SK-N-SH (cell line): ENCODE measurements around the gene KRTAP5-4.

Experiments used
- FOXJ3 ChIP-seq: sonication (generic); formaldehyde crosslinking; IDR thresholded peaks from 2 replicates; pipeline ENCODE4 v1.5.1; 2020; ENCODE audit warnings: mild to moderate bottlenecking, missing genetic modification reagents
- FOXM1 ChIP-seq: IDR thresholded peaks from 2 replicates; pipeline ENCODE4 v1.4.0; 2012; ENCODE audit warnings: low read depth, mild to moderate bottlenecking
- MXI1 ChIP-seq: IDR thresholded peaks from 2 replicates; pipeline ENCODE4 v1.6.1; 2012; ENCODE audit warnings: mild to moderate bottlenecking, low read depth, low read length, improper control_type of control experiment
- NFIC ChIP-seq: IDR thresholded peaks from 2 replicates; pipeline ENCODE4 v1.4.0; 2012; ENCODE audit warnings: borderline replicate concordance
- POLR2AphosphoS5 ChIP-seq: IDR thresholded peaks from 2 replicates; pipeline ENCODE4 v1.6.1; 2012; ENCODE audit warnings: low read depth, low read length
- RAD21 ChIP-seq: IDR thresholded peaks from 2 replicates; pipeline ENCODE4 v1.6.1; 2012; ENCODE audit warnings: mild to moderate bottlenecking, low read length
- SIN3A ChIP-seq: IDR thresholded peaks from 2 replicates; pipeline ENCODE4 v1.6.1; 2012; ENCODE audit warnings: low read depth, mild to moderate bottlenecking, low read length, moderate library complexity, borderline replicate concordance
- SMC3 ChIP-seq: IDR thresholded peaks from 2 replicates; pipeline ENCODE4 v1.6.1; 2012; ENCODE audit warnings: low read depth, low read length, improper control_type of control experiment
- TAF1 ChIP-seq: IDR thresholded peaks from 2 replicates; pipeline ENCODE4 v1.6.1; 2012; ENCODE audit warnings: low read depth, mild to moderate bottlenecking, low read length, moderate library complexity, borderline replicate concordance
- YY1 ChIP-seq: IDR thresholded peaks from 2 replicates; pipeline ENCODE4 v1.4.0; 2012; ENCODE audit warnings: low read depth, mild to moderate bottlenecking
- TF ChIP-seq, protein P1 (sequence below): fragments of 150-350 bp; IDR thresholded peaks from 2 replicates; pipeline ENCODE4 v1.6.1; 2017; ENCODE audit warnings: antibody characterized with exemption, low read length, low read depth, borderline replicate concordance
- TF ChIP-seq, protein P2 (sequence below): fragments of 200-600 bp; sonication (generic); IDR thresholded peaks from 2 replicates; pipeline ENCODE4 v1.6.1; 2017; ENCODE audit warnings: antibody characterized with exemption, mild to moderate bottlenecking, moderate library complexity
- TF ChIP-seq, protein P3 (sequence below): fragments of 150-350 bp; IDR thresholded peaks from 2 replicates; pipeline ENCODE4 v1.6.1; 2016; ENCODE audit warnings: mild to moderate bottlenecking, low read depth, low read length

DNA sequence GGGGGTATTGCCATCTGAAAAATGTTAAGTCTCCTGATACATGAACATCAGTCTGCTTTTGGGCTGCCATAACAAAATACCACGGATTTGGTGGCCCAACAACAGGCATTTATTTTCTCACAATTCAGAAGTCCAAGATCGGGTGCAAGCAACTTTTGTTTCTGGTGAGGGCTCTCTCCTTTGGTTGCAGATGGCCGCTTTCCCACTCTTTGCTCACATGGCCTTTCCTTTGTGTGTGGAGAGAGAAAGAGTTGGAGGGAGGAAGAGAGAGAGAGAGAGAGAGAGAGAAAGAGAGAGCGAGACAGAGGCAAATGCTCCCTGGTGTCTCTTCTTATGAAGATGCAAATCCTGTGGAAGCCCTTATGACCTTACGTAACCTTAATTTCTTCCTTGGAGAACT, 21.3 kb downstream of the KRTAP5-4 start:
- TF ChIP-seq FOXM1 (no peak), POLR2AphosphoS5 (no peak), YY1 (no peak), MXI1 (no peak), NFIC (no peak), RAD21 (no peak), SIN3A (no peak), TAF1 (no peak), SMC3 (no peak), FOXJ3 (CRISPR knock-in tag) (no peak)
- TF ChIP-seq, protein P1, sequence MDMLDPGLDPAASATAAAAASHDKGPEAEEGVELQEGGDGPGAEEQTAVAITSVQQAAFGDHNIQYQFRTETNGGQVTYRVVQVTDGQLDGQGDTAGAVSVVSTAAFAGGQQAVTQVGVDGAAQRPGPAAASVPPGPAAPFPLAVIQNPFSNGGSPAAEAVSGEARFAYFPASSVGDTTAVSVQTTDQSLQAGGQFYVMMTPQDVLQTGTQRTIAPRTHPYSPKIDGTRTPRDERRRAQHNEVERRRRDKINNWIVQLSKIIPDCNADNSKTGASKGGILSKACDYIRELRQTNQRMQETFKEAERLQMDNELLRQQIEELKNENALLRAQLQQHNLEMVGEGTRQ, result no peak
- TF ChIP-seq, protein P2, sequence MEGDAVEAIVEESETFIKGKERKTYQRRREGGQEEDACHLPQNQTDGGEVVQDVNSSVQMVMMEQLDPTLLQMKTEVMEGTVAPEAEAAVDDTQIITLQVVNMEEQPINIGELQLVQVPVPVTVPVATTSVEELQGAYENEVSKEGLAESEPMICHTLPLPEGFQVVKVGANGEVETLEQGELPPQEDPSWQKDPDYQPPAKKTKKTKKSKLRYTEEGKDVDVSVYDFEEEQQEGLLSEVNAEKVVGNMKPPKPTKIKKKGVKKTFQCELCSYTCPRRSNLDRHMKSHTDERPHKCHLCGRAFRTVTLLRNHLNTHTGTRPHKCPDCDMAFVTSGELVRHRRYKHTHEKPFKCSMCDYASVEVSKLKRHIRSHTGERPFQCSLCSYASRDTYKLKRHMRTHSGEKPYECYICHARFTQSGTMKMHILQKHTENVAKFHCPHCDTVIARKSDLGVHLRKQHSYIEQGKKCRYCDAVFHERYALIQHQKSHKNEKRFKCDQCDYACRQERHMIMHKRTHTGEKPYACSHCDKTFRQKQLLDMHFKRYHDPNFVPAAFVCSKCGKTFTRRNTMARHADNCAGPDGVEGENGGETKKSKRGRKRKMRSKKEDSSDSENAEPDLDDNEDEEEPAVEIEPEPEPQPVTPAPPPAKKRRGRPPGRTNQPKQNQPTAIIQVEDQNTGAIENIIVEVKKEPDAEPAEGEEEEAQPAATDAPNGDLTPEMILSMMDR, result no peak
- TF ChIP-seq, protein P3, sequence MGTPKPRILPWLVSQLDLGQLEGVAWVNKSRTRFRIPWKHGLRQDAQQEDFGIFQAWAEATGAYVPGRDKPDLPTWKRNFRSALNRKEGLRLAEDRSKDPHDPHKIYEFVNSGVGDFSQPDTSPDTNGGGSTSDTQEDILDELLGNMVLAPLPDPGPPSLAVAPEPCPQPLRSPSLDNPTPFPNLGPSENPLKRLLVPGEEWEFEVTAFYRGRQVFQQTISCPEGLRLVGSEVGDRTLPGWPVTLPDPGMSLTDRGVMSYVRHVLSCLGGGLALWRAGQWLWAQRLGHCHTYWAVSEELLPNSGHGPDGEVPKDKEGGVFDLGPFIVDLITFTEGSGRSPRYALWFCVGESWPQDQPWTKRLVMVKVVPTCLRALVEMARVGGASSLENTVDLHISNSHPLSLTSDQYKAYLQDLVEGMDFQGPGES, result no peak
